ENCODE results near the gene TEP1.

DNA sequence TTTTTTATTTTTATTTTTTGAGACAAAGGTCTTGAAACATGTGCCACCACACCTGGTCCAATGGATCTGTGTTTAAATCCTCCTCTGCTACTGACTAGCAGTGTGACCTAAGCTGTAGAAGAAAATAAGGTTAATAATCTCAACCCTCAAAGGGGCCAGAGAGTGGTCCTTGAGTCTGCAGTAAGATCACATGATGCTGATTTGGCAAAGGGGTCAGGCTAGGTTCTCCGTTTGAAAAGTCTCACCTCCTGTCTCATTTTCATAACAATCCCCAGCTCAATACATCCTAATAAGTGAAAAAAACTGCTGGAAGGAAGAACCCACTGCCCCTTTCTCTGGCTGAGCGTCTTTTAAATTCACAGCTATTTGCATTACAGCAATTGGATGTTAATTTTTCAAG lies 8.0 kb upstream of the TEP1 start:
- TF ChIP-seq POLR2A (IDR thresholded peaks at IDR 0.05; ENCODE audit: low read depth, low read length) (no peak), POLR2AphosphoS5 (IDR thresholded peaks at IDR 0.05; ENCODE audit: low read depth, low read length) (no peak), SPI1 (IDR thresholded peaks at IDR 0.05; ENCODE audit: low read depth, low read length) (no peak), TAF1 (IDR thresholded peaks at IDR 0.05; ENCODE audit: low read depth, low read length) (no peak)
